ENCODE results near the gene PARN. TPM values are rescaled to one million over a fixed set of nuclear protein-coding genes. Genes with fewer than 3 reads are reported as not detected.
A peak's percentile ranks its signal among the peaks of the same experiment; 100 is the strongest.

PARN gene
- polyA plus RNA-seq, 1 donor from 2014 or later, result 22.3 TPM

- peak overlapping the region; percentile 93 for H3K4me3 ChIP-seq (ENCODE audit: low read length)
- peak overlapping the region; percentile 66 for H2AFZ ChIP-seq (ENCODE audit: low read depth, low read length)
- H4K20me1 ChIP-seq (ENCODE audit: insufficient read depth), result no peaks in the 10 kb centered on the region
- peaks cover 14% of the 10 kb centered on the region for H3K79me2 ChIP-seq (replicated peaks; ENCODE audit: insufficient read depth, low read length)
- no peaks in the 10 kb centered on the region for H3K9me3 ChIP-seq (ENCODE audit: low read length)
- peaks cover 4% of the 10 kb centered on the region for H3F3A ChIP-seq (ENCODE audit: insufficient read depth, low read length, poor library complexity, severe bottlenecking)
- H3K27me3 ChIP-seq (ENCODE audit: insufficient read depth, low read depth, low read length), result no peaks in the 10 kb centered on the region
- peak overlapping the region; percentile 98 for H3K4me2 ChIP-seq (ENCODE audit: low read length)
- TF ChIP-seq REST (IDR thresholded peaks at IDR 0.05; ENCODE audit: borderline replicate concordance) (no peak), RAD21 (conservative IDR thresholded peaks at IDR 0.05) (no peak)
- H3K36me3 ChIP-seq (ENCODE audit: insufficient read depth, low read length), result no peaks in the 10 kb centered on the region
- H3K9me2 ChIP-seq (ENCODE audit: insufficient read depth, low read length), result no peaks in the 10 kb centered on the region
- H3K27ac ChIP-seq (ENCODE audit: low read length), result peak overlapping the region; percentile 78
- peak overlapping the region; percentile 92 for H3K9ac ChIP-seq (ENCODE audit: low read length)
These were observed 495 bp downstream of the PARN start for GRCh38 chr16:14629612-14629918.

DNA sequence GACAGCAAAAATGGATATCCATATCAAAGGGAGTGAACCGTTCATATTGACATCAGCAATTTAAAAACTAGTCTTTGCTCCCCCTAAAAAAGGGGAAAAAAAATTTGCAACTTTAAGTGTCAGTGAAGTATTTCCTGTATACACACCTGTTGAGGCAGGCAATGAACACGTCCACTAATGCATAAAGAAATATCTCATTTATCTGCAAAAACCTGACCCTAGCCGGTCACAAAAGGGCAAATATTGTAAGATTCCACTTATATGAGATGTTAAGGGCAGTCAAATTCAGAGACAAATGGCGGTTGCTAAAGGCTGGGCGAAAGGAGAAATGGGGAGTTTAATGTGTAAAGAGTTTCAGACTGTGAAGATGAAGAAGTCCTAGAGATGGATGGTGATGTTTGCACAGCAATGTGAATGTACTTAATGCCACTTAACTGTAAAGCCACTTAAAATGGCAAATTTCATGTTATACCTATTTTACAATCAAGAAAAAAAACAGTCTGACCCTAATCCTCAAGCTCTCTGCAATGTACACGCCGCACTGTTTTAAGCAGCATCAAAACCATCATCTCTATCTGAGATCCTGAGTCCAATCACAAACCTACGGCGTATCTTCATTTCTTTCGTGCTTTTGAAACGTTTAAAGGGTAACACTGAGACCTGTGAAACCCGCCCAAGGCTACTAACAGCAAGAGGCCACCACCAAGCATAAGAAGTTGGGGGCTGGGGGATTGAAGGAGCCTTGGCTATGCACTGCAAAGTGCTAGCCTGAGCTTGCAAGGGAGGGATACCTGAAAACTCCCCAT, 1.1 kb downstream of the PARN start:
- H4K20me1 ChIP-seq (ENCODE audit: insufficient read depth), result no peaks in the 10 kb centered on the region
- no peak for TF ChIP-seq MXI1 (conservative IDR thresholded peaks at IDR 0.05; ENCODE audit: poor library complexity, severe bottlenecking)
- TF ChIP-seq RAD21 (conservative IDR thresholded peaks at IDR 0.05), result no peak
- H3F3A ChIP-seq (ENCODE audit: insufficient read depth, low read length, poor library complexity, severe bottlenecking), result peaks cover 4% of the 10 kb centered on the region
- H2AFZ ChIP-seq (ENCODE audit: low read depth, low read length), result peak overlapping the region; percentile 66
- H3K9me3 ChIP-seq (ENCODE audit: low read length), result no peaks in the 10 kb centered on the region
- H3K79me2 ChIP-seq (replicated peaks; ENCODE audit: insufficient read depth, low read length), result peaks cover 9% of the 10 kb centered on the region
- no peaks in the 10 kb centered on the region for H3K27me3 ChIP-seq (ENCODE audit: insufficient read depth, low read depth, low read length)
- peak overlapping the region; percentile 93 for H3K4me3 ChIP-seq (ENCODE audit: low read length)
- H3K27ac ChIP-seq (ENCODE audit: low read length), result peak overlapping the region; percentile 78
- no peaks in the 10 kb centered on the region for H3K36me3 ChIP-seq (ENCODE audit: insufficient read depth, low read length)
- no peaks in the 10 kb centered on the region for H3K9me2 ChIP-seq (ENCODE audit: insufficient read depth, low read length)
- peak overlapping the region; percentile 92 for H3K9ac ChIP-seq (ENCODE audit: low read length)
- H3K4me2 ChIP-seq (ENCODE audit: low read length), result peak overlapping the region; percentile 98

GRCh38 chr16:14627078-14627477, 3.0 kb downstream of the PARN start:
- Histone ChIP-seq H3K9me3 (ENCODE audit: low read length) (no peaks in the 10 kb centered on the region), H3K27ac (ENCODE audit: low read length) (no peak overlapping the region), H3K4me2 (ENCODE audit: low read length) (no peak overlapping the region), H3K79me2 (replicated peaks; ENCODE audit: insufficient read depth, low read length) (peaks cover 9% of the 10 kb centered on the region), H3K9ac (ENCODE audit: low read length) (no peak overlapping the region), H3K9me2 (ENCODE audit: insufficient read depth, low read length) (no peaks in the 10 kb centered on the region), H3K36me3 (ENCODE audit: insufficient read depth, low read length) (no peaks in the 10 kb centered on the region), H2AFZ (ENCODE audit: low read depth, low read length) (no peak overlapping the region), H3F3A (ENCODE audit: insufficient read depth, low read length, poor library complexity, severe bottlenecking) (no peaks in the 10 kb centered on the region), H3K27me3 (ENCODE audit: insufficient read depth, low read depth, low read length) (no peaks in the 10 kb centered on the region), H3K4me3 (ENCODE audit: low read length) (no peak overlapping the region), H4K20me1 (ENCODE audit: insufficient read depth) (no peaks in the 10 kb centered on the region)
- TF ChIP-seq RAD21 (conservative IDR thresholded peaks at IDR 0.05) (no peak), MXI1 (conservative IDR thresholded peaks at IDR 0.05; ENCODE audit: poor library complexity, severe bottlenecking) (no peak), REST (IDR thresholded peaks at IDR 0.05; ENCODE audit: borderline replicate concordance) (no peak), EZH2 (IDR thresholded peaks at IDR 0.05; ENCODE audit: borderline replicate concordance, insufficient read depth, low read length, poor library complexity, severe bottlenecking) (no peak), EP300 (conservative IDR thresholded peaks at IDR 0.05; ENCODE audit: poor library complexity, severe bottlenecking) (no peak), POLR2AphosphoS5 (IDR thresholded peaks at IDR 0.05) (no peak)

Data from neural cell (in vitro differentiated cells).